Stomach (tissue), 9 donors: ENCODE results near the gene OLIG1. TPM values are rescaled to one million over a fixed set of nuclear protein-coding genes. Genes with fewer than 3 reads are reported as not detected.

Source experiments
- DNase-seq, 2 donors: peaks; one replicate each; pipeline versions ENCODE4 v3.0.0 to v3.0.0-alpha.2; 2013 to 2019
- H3K27ac ChIP-seq, 5 donors: fragments of 200-600 bp in 4 of 5; sonication (generic) in 4 of 5; one replicate each; pipeline ENCODE4 v1.5.1; 2013 to 2019; ENCODE audit warnings: mild to moderate bottlenecking in 1 of 5, moderate library complexity in 1 of 5
- H3K27me3 ChIP-seq, 3 donors: fragments of 200-600 bp; sonication (generic); one replicate each; pipeline ENCODE4 v1.5.1; 2017 to 2019; ENCODE audit warnings: mixed run types in 1 of 3
- H3K36me3 ChIP-seq, 4 donors: fragments of 200-600 bp; sonication (generic); 1 replicate in 3 of 4; 2 replicates in 1 of 4; pipeline ENCODE4 v1.5.1; 2016 to 2019
- H3K4me1 ChIP-seq, 4 donors: fragments of 200-600 bp; sonication (generic); one replicate each; pipeline ENCODE4 v1.5.1; 2016 to 2019
- H3K4me3 ChIP-seq, 4 donors: fragments of 200-600 bp; sonication (generic) in 3 of 4; one replicate each; pipeline ENCODE4 v1.5.1; 2016 to 2019; ENCODE audit warnings: mild to moderate bottlenecking in 1 of 4
- H3K9me3 ChIP-seq, 4 donors: fragments of 200-600 bp; sonication (generic); one replicate each; pipeline ENCODE4 v1.5.1; 2016 to 2019
- EP300 ChIP-seq: sonication (generic); formaldehyde crosslinking; IDR thresholded peaks from one replicate; pipeline ENCODE4 v1.6.1; 2017; ENCODE audit warnings: antibody characterized with exemption
- POLR2A ChIP-seq, 4 donors: fragments of 450-650 bp; IDR thresholded peaks; one replicate each; pipeline ENCODE4 v1.6.1; 2016; ENCODE audit warnings: antibody characterized with exemption in 4 of 4, control low read depth in 2 of 4, mild to moderate bottlenecking in 1 of 4, moderate library complexity in 1 of 4
- POLR2AphosphoS5 ChIP-seq, 3 donors: sonication (generic); formaldehyde crosslinking; IDR thresholded peaks; one replicate each; pipeline ENCODE4 v1.6.1; 2016; ENCODE audit warnings: antibody characterized with exemption in 3 of 3
- WGBS, 5 donors: extraction: QIAGEN DNeasy Blood & Tissue Kit in 3 of 5; methylation state at CpG; one replicate each; pipeline versions ENCODE4 v1.1.5 to v1.1.7; 2013 to 2018; 5-methylcytosine and 5-hydroxymethylcytosine counted together
- intact Hi-C: fragments of 100-400 bp; cut with DNase I; formaldehyde crosslinking; loops from one replicate; pipeline ENCODE4 v1.15.1; 2023; ENCODE audit warnings: low total_unique reads
- polyA plus RNA-seq, 3 donors: library from polyadenylated mRNA; stranded (reverse); fragments of 200-250 nt; gene quantifications; one replicate each; pipeline ENCODE4 v1.2.3, GENCODE V29; 2013
- total RNA-seq, 5 donors: library from RNA; depleted of rRNA; stranded (reverse); fragments of >200 nt; gene quantifications; one replicate each; pipeline versions ENCODE4 v1.1.0 to v1.2.3, GENCODE V29; 2014 to 2016
- TF ChIP-seq, protein P1 (sequence below), 7 experiments: fragments of 450-650 bp in 4 of 7; fragments of 200-600 bp in 3 of 7; sonication (generic) in 3 of 7; IDR thresholded peaks; one replicate each; pipeline ENCODE4 v1.5.1; 2016 to 2019; ENCODE audit warnings: antibody characterized with exemption in 7 of 7, control low read depth in 2 of 7, mild to moderate bottlenecking in 1 of 7
- donor health status: healthy with polysubstance abuse.
- donor health status: Bipolar disorder and iron deficiency.
- donor health status: healthy.

The OLIG1 gene
- total and polyA plus RNA-seq, 8 donors, result not detected

DNA sequence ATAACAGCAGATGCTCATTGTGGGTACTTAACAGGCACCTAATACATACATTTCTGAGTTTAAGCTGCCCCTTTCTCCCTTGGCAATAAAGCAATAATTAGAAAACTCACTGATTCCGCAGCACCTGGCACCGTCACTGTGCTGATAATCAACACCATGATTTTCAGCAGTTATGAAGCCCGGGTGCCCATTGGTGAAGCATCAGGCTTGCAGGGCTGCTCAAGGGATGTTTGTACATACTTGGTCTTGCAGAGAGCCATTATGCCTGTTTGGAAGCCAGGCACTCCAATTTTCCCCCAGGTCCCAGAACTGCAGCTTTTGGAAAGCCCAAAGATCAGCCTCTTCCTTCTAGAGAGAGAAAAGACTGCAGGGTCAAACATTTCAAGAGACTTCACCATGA lies 44.3 kb downstream of the OLIG1 start:
- intact Hi-C loops, result no loop called here
- Histone ChIP-seq H3K27ac (no peak overlapping the region), H3K9me3 (no peaks in the 10 kb centered on the region), H3K36me3 (no peaks in the 10 kb centered on the region), H3K4me1 (peaks cover 0 to 8% (median 6%) of the 10 kb centered on the region in 4 donors), H3K4me3 (no peak overlapping the region), H3K27me3 (peaks cover 6 to 93% (median 53%) of the 10 kb centered on the region in 3 donors)
- no peak for TF ChIP-seq POLR2AphosphoS5 (IDR thresholded peaks at IDR 0.05)
- WGBS, 5 donors, result 90 to 97% (median 95%) methylated on average over 3 of the region's 3 CpGs
- no peak for DNase-seq

DNA sequence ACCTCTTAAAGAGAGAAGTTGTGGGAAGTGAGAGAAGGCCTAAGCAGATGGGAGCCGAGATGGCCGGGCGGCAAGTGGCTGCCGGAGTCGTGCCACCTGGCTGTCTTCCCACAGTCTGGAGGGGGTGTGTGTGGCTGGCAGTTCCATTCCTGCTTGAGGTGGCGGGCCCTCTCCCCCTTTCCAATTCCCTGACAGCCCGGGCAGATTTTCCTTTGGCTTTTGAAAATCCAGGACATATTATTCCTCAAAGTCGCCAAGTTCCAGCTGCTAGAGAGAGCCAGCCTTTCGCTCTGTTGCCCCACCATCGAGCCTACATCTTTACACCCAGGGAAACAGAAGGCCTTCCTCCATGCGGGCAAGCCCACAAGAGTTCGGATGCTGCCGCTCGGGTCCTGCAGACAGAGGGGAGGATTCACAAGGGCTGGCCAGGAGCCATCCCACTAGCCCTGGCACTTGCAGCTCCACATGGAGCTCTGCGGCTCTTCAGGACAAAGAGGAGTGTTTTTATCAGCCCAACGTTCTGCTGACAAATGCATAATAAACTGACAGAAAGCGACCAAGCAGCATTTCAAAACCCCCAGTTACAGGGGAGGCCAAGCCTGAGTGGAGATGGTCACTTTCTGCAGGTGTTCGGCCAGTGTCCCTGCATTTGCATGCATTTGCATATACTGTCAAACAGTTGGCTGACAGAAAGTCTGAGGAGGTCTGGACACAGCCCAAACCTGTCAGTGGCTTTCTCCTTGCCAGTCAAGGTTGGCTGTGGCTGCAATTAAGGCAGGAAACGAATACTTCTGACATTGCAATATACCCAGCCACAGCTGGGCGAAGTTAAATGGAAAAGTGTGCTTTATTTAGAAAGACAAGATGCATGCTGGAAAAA lies 45.9 kb downstream of the OLIG1 start:
- TF ChIP-seq EP300 (no peak), POLR2AphosphoS5 (IDR thresholded peaks at IDR 0.05) (no peak), POLR2A (IDR thresholded peaks at IDR 0.05) (no peak)
- TF ChIP-seq, protein P1, sequence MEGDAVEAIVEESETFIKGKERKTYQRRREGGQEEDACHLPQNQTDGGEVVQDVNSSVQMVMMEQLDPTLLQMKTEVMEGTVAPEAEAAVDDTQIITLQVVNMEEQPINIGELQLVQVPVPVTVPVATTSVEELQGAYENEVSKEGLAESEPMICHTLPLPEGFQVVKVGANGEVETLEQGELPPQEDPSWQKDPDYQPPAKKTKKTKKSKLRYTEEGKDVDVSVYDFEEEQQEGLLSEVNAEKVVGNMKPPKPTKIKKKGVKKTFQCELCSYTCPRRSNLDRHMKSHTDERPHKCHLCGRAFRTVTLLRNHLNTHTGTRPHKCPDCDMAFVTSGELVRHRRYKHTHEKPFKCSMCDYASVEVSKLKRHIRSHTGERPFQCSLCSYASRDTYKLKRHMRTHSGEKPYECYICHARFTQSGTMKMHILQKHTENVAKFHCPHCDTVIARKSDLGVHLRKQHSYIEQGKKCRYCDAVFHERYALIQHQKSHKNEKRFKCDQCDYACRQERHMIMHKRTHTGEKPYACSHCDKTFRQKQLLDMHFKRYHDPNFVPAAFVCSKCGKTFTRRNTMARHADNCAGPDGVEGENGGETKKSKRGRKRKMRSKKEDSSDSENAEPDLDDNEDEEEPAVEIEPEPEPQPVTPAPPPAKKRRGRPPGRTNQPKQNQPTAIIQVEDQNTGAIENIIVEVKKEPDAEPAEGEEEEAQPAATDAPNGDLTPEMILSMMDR (IDR thresholded peaks at IDR 0.05), result no peak
- intact Hi-C loops, result no loop called here
- H3K27ac ChIP-seq, result no peak overlapping the region
- no peaks in the 10 kb centered on the region for H3K9me3 ChIP-seq
- 69 to 75% (median 74%) methylated on average over 20 of the region's 20 CpGs for WGBS, 5 donors
- H3K27me3 ChIP-seq, result peaks cover 0 to 90% (median 42%) of the 10 kb centered on the region in 3 donors
- no peaks in the 10 kb centered on the region for H3K36me3 ChIP-seq
- H3K4me3 ChIP-seq, result no peak overlapping the region
- H3K4me1 ChIP-seq, result no peaks in the 10 kb centered on the region
- DNase-seq, result peak in 1 of 2 donors; percentile 35

DNA sequence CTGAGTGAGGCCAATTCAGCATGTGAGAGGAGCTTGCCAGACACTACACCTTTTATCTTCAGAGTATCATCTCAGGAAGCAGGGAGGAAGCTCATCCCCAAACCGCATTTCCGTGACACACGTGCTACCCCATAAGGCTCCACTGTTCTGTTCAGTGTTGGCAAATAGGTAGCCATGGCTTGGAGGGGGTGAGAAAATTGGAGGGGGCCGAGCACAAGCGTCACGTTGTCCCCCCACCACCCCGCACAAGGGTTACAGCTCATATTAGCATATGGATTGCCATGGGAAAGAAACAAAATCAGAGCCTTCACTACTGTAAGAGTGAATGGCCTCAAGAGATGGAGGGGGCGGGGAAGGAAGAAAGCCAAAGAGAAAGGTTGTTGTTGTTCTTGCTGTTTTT lies 46.7 kb downstream of the OLIG1 start:
- H3K4me3 ChIP-seq, result no peak overlapping the region
- H3K9me3 ChIP-seq, result no peaks in the 10 kb centered on the region
- DNase-seq, result no peak
- no peak overlapping the region for H3K27ac ChIP-seq
- no peaks in the 10 kb centered on the region for H3K4me1 ChIP-seq
- H3K36me3 ChIP-seq, result no peaks in the 10 kb centered on the region
- peaks cover 0 to 85% (median 38%) of the 10 kb centered on the region in 3 donors for H3K27me3 ChIP-seq
- intact Hi-C loops, result no loop called here
- 48 to 58% (median 51%) methylated on average over 8 of the region's 8 CpGs for WGBS, 5 donors
- no peak for TF ChIP-seq EP300
- TF ChIP-seq, protein P1 (IDR thresholded peaks at IDR 0.05), result no peak
- no peak for TF ChIP-seq POLR2A (IDR thresholded peaks at IDR 0.05)
- TF ChIP-seq POLR2AphosphoS5 (IDR thresholded peaks at IDR 0.05), result no peak

DNA sequence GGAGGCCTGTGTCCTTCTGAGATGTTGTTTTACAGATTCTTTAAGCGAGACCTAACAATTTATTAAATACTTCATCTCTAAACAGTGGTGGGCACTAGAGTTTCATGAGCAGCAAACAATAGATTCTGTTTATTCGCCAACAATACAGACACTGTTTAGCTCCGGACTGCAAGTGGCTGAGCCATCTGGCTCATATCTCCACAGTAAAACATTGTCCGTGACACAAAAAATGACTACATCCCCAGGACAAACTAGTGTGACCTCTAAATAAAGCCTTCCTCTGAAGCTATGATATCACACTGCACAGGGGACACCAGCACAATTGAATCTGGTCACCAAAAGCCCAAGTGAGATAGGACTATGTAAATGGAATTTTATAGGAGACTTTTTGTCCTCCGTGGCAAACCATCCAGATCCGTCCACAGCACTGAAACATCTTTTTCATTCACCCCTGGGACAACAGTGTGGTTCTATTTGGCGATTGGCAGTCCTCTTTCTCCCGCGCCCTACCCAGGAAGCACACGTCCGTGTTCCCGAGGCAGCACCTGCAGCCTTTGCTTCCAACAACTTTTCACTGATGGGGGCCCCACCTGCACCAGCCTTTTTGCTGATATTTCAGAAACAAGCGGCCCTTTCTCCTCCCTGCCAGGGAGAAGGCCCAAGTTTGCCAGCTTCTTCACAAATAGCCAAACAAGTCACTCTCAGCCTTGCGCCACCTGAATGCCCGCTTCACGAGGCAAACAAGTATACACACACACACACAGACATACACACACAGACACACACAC lies 47.4 kb downstream of the OLIG1 start:
- intact Hi-C loops, result no loop called here
- WGBS, 5 donors, result 64 to 75% (median 69%) methylated on average over 16 of the region's 16 CpGs
- Histone ChIP-seq H3K27ac (no peak overlapping the region), H3K4me1 (no peaks in the 10 kb centered on the region), H3K4me3 (no peak overlapping the region), H3K27me3 (peaks cover 0 to 85% (median 38%) of the 10 kb centered on the region in 3 donors), H3K9me3 (no peaks in the 10 kb centered on the region), H3K36me3 (no peaks in the 10 kb centered on the region)
- DNase-seq, result peak in 1 of 2 donors; percentile 38
- TF ChIP-seq POLR2A (IDR thresholded peaks at IDR 0.05) (no peak), POLR2AphosphoS5 (IDR thresholded peaks at IDR 0.05) (no peak), EP300 (no peak)
- TF ChIP-seq, protein P1 (IDR thresholded peaks at IDR 0.05), result no peak

Other genes starting within 250 kb of the OLIG1 start
- not detected for gene OLIG2, start 44.2 kb upstream of the OLIG1 start, total RNA-seq
- not detected for gene OLIG2, start 44.2 kb upstream of the OLIG1 start, polyA plus RNA-seq
- gene IFNAR2, start 159.8 kb downstream of the OLIG1 start, total RNA-seq, result 10 to 100 TPM in 3 of 5 donors, 1 to 10 TPM in 1, not detected in 1; 8.2 to 22.5 (median 12.6) TPM
- gene IFNAR2, start 159.8 kb downstream of the OLIG1 start, polyA plus RNA-seq, result 1 to 10 TPM; 7.5 to 9.2 (median 8.8) TPM
- gene IL10RB, start 196.2 kb downstream of the OLIG1 start, total RNA-seq, result 10 to 100 TPM in 4 of 5 donors, not detected in 1; 10.3 to 55.3 (median 40.0) TPM
- gene IL10RB, start 196.2 kb downstream of the OLIG1 start, polyA plus RNA-seq, result 10 to 100 TPM; 12.7 to 18.8 (median 18.3) TPM